Daoy (cell line): ENCODE measurements around the gene PPP1R14B. TPM values are rescaled to one million over a fixed set of nuclear protein-coding genes. Genes with fewer than 3 reads are reported as not detected.

ENCODE experiments used
- DNase-seq: peaks from one replicate; pipeline ENCODE4 v3.0.0-alpha.2; 2015; ENCODE audit warnings: low read depth
- total RNA-seq: library from RNA; depleted of rRNA; stranded (reverse); fragments of >200 nt; shearing (Covaris generic); gene quantifications from 2 replicates; pipeline ENCODE4 v1.2.3, GENCODE V29; 2014

Gene PPP1R14B
- total RNA-seq, 1 experiment from 2014 or later = 414 TPM

DNA sequence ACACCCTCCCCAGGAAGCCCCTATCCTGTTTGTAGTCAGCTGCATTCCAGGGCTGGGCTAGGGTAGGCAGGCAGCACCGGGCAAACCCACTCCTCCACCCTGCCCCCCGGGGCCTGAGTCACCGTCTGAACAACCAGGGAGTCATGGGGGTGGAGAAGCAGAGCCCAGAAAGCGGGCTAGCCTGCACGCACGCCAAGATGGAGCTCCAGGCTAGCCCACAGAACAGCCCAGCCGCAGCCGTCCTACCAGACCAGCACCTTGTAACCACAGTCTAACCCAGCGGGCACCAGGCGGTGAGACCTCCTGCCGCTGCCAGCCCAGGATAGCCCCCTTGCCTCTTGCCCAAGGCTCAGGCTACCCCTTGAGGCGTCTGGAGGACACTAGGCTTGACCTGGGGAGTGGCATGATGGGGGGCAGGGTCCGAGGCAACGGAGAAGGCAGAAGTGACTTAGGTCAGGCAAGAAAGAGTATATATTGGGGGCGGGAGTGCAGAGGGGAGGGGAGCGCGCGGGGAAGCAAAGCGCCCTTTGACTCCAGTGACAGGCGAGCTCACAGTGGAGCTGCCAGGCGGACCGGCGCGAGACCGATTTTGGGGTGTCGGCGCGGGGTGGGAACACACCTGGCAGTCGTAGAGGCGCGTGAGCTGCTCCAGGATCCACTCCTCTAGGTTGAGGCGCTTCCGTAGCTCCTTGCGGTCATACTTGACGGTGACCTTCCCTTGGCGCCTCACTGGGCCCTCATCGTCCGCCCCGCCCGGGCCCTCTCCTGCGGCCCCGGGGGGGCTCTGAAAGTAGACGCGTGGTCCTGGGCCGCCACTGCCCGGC lies 734 bp downstream of the PPP1R14B start:
- peak; percentile 97 for DNase-seq

DNA sequence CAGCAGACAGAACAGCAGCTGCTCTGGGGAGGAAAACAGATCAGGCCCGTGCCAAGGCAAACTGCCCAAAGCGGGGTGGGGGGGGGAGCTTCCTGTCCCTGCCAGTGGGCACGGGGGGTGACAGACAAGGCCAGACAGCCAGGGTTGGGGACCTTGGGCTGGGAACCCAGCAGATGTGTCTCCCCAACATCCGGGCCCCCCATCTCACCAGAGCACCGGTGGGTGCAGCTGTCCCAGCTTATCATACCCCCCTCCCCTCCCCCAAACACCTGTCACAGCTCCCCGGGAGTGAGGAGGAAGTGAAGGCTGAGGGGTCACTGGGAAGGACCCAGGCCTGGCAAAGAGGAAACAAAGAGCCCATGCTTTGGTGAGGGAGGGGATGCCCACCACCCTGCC lies 1.3 kb downstream of the PPP1R14B start:
- DNase-seq = no peak

GRCh38 chr11:64244966-64245365 lies 1.8 kb downstream of the PPP1R14B start:
- no peak for DNase-seq

- no peak for DNase-seq
These were observed 2.6 kb downstream of the PPP1R14B start for GRCh38 chr11:64244107-64244506.

DNA sequence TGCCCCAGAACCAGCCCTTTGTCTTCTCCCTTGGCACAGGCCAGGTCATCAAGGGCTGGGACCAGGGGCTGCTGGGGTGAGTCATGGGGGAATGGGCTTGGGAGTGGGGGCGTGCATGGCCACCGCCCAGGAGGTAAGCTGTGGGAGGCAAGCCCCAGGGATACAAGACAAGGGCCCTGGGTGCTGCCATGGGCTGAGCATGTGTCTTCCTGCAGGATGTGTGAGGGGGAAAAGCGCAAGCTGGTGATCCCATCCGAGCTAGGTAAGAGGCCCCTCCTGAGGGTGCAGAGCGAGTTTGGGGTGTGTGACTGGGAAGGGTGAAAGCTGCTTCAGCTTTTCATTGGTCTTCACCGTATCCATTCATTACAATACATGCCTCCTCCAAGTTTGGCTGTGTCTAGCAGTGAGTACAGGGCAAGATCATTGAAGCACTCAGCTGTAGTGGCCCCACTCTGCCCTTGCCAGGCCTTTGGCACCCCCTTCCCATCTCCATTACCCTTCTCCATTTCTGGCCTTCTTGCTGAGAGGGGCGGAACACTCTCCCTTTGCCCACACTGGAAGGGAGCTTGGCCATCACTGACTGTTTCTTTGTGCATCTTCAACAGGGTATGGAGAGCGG lies 3.4 kb downstream of the PPP1R14B start:
- DNase-seq = no peak

GRCh38 chr11:64241491-64242374 lies 5.0 kb downstream of the PPP1R14B start:
- peak; percentile 63 for DNase-seq

GRCh38 chr11:64241241-64241490 lies 5.6 kb downstream of the PPP1R14B start:
- peak; percentile 99 for DNase-seq

DNA sequence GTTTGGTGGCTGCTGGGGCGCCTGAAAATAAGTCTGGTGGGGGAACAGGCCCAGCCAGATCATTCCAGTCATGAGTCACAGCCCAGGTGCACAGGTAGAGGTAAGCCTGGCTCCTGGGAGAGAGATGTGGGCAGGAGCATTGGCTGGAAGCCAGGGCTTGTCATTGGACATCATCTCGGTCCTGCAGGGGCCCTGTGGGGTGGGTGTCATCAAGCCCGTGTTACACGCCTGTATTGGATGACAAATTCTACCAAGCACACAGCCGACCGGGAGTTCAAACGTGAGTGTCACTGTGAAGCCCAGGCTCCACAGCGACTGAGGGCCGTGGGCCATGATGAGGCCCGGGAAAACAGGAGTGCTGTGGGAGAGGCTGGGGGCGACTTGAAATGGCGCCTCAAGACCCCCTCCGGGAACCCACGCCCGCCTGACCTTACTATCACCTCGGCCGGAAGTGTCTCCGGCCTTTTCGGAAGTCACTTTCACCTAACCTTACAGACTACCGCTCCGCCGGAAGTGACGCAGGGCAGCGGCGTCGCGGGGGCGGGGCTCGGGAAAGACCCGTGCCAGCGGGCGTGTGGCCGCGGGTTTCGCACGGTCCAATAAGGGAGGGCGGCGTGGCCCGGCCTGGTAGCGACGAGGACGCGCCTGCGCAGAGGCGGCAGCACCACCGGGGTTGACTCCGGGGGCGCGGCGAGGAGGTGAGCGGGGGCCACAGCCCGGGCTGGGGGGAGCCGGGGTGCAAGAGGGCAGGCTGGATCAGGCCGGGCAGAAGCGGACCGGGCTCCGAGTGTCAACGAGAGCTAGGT lies 6.1 kb downstream of the PPP1R14B start, which contains the start of gene FKBP2:
Gene FKBP2, plus strand, starts transcription at position 661 of the 806 bp plus-strand sequence. CDS start 1,293 bp downstream, outside the sequence.
- peak; percentile 98 for DNase-seq

DNA sequence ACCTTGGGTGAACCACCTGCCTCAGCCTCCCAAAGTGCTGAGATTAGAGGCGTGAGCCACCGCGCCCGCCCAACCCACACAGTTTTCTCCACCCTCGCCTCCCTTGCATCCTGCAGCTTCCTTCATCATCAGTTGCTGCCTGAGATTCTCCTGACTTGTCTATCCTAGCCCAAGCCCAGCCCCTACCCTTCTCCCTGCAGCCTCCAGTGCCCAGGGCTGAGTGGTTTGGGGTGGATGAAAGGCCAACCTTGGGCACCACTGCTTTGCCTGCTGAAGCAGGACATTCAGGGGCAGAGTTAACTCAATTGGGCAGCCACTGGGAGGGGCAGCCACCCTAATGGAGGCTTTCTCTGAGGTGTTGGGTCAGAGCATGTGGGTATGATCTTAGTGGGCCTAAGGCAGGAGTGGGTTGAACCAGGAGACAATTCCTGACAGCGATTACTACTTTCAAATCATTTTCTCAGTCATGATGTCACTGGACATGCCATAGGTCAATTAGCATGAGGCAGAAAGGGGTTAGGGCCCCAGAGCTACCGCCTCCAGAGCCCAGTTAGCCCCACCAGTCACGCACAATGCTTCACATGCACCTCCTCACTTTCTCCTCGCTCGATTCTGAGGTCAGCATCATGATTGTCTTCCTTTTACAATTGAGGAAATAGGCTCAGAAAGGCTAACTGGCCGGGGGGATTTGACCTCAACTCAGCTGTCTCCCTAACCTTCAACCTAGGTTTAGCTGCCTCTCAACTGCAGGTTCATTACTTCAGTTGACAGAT lies 6.9 kb downstream of the PPP1R14B start:
- no peak for DNase-seq

- no peak for DNase-seq
These were observed 7.7 kb downstream of the PPP1R14B start for GRCh38 chr11:64238999-64239398.

GRCh38 chr11:64238076-64238475 lies 8.7 kb downstream of the PPP1R14B start:
- DNase-seq = no peak

- no peak for DNase-seq
These were observed 9.2 kb downstream of the PPP1R14B start for GRCh38 chr11:64237484-64237951.

GRCh38 chr11:64235437-64236161 lies 11.1 kb downstream of the PPP1R14B start:
- no peak for DNase-seq

GRCh38 chr11:64234647-64235379 lies 11.9 kb downstream of the PPP1R14B start:
- peak; percentile 54 for DNase-seq

DNA sequence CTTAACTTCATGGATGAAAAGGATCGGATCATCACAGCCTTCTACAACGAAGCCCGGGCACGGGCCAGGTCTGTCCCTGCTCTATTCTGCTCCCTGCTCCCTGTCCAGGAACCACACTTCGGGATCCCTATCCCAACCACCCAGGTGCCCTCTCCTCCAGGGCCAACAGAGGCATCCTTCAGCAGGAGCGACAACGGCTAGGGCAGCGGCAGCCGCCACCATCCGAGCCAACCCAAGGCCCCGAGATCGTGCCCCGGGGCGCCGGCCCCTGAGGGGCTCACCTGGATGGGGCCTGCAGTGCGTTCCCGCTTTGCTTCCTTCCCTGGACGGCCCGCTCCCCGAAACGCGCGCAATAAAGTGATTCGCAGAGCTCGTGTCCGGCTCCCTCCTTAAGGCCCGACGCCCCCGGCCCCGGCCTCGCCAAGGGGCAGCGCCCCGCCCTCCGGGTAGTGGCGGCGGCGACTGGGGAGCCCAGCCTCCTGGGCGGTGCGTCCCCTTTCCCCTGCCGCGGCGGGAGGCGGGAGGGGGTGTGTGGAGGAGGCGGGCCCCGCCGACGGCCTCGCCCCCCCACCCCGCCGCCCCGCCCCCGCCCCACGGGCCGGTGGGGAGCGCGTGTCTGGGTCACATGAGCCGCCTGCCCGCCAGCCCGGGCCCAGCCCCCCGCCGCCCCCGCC lies 12.7 kb downstream of the PPP1R14B start, which contains the start of gene VEGFB:
Gene VEGFB, plus strand, starts transcription at position 672 of the 674 bp plus-strand sequence. CDS start 250 bp downstream, outside the sequence.
- peak; percentile 71 for DNase-seq

- DNase-seq = no peak
These were observed 13.8 kb downstream of the PPP1R14B start for GRCh38 chr11:64232967-64233315.

- no peak for DNase-seq
These were observed 14.4 kb downstream of the PPP1R14B start for GRCh38 chr11:64232182-64232966.

GRCh38 chr11:64231546-64231945 lies 15.2 kb downstream of the PPP1R14B start:
- DNase-seq = no peak
